ENCODE data around the gene NRAP.

The NRAP gene

DNA sequence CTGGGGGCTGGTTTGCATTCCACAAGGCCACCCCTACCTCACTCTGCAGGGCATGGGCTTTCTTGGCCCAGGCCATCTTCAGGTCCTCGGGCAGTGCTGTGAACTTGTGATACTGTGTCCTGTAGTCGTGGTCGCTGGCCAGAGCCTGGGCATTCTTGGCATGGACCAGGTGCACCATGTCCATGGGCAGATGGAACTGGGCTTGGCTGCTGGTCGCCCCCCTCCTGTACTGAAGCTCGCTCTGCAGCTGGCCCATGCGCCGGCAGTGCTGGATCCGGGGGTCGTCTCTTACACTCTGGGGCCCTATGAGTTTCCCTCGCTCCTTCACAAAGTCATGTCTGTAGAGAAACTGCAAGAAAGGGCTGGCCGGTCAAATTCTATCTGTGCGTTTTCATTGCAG is 59.3 kb downstream of the NRAP start:
- Histone ChIP-seq H3K9me2 (ENCODE audit: low read depth, low read length) (no peaks in the 10 kb centered on the region), H3F3A (ENCODE audit: insufficient read depth, low read length) (no peaks in the 10 kb centered on the region), H4K20me1 (ENCODE audit: insufficient read depth, low read length) (no peaks in the 10 kb centered on the region), H3K27me3 (ENCODE audit: insufficient read depth, low read length) (no peaks in the 10 kb centered on the region), H2AFZ (ENCODE audit: low read length) (no peak overlapping the region), H3K36me3 (ENCODE audit: insufficient read depth, low read length) (no peaks in the 10 kb centered on the region; the same call in 1 of the 2 replicates), H3K4me1 (ENCODE audit: insufficient read depth, low read length, severe bottlenecking) (no peaks in the 10 kb centered on the region), H3K9ac (ENCODE audit: low read length) (no peak overlapping the region), H3K4me2 (ENCODE audit: low read length) (no peak overlapping the region), H3K27ac (ENCODE audit: low read depth, low read length, poor library complexity, severe bottlenecking) (no peak overlapping the region), H3K9me3 (ENCODE audit: low read length) (no peaks in the 10 kb centered on the region), H3K79me2 (ENCODE audit: insufficient read depth, low read length) (no peaks in the 10 kb centered on the region), H3K4me3 (ENCODE audit: low read depth, low read length, poor library complexity, severe bottlenecking) (no peak overlapping the region)
- no peak for TF ChIP-seq EZH2 (IDR thresholded peaks at IDR 0.05; ENCODE audit: borderline replicate concordance, low read length)
- TF ChIP-seq, protein P1, sequence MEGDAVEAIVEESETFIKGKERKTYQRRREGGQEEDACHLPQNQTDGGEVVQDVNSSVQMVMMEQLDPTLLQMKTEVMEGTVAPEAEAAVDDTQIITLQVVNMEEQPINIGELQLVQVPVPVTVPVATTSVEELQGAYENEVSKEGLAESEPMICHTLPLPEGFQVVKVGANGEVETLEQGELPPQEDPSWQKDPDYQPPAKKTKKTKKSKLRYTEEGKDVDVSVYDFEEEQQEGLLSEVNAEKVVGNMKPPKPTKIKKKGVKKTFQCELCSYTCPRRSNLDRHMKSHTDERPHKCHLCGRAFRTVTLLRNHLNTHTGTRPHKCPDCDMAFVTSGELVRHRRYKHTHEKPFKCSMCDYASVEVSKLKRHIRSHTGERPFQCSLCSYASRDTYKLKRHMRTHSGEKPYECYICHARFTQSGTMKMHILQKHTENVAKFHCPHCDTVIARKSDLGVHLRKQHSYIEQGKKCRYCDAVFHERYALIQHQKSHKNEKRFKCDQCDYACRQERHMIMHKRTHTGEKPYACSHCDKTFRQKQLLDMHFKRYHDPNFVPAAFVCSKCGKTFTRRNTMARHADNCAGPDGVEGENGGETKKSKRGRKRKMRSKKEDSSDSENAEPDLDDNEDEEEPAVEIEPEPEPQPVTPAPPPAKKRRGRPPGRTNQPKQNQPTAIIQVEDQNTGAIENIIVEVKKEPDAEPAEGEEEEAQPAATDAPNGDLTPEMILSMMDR (IDR thresholded peaks at IDR 0.05; ENCODE audit: low read length): no peak

DNA sequence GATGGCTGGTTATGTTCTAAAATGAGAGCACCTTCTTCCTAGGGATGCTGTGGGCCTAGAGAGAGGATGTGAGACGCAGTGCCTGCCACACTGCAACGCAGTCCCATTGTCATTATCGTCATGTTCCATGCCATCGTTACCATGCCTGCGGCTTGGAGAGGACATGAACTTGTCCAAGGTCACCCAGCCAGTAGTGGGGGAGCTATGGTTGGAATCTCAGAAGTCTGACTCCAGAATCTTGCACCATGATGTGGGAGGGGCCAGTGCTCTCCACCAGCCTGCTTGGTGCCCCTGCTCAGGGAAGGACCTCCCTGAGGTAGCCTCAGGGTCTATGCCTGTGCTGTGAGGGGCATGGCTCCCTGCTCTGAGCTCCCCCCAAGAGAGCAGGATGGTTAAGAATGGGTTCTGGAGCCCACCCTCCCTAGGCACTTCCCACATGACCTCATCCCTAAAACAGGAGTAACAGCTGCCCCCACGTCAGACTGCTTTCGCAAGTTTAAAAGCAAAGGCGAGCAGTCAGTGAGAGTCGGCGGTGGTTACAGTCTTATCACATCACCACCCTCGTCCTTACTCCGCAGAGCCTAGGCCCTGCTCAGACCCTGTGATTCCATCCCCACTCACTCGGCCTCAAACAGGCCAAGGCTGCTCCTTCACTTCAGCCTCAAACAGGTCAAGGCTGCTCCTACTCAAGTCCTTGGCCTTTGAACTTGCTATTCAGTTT is 60.6 kb downstream of the NRAP start:
- Histone ChIP-seq H3K27ac (ENCODE audit: low read depth, low read length, poor library complexity, severe bottlenecking) (no peak overlapping the region), H3K4me3 (ENCODE audit: low read depth, low read length, poor library complexity, severe bottlenecking) (no peak overlapping the region), H3K9me2 (ENCODE audit: low read depth, low read length) (no peaks in the 10 kb centered on the region), H3K9ac (ENCODE audit: low read length) (no peak overlapping the region), H3K9me3 (ENCODE audit: low read length) (no peaks in the 10 kb centered on the region), H4K20me1 (ENCODE audit: insufficient read depth, low read length) (no peaks in the 10 kb centered on the region), H2AFZ (ENCODE audit: low read length) (no peak overlapping the region), H3K79me2 (ENCODE audit: insufficient read depth, low read length) (no peaks in the 10 kb centered on the region), H3K36me3 (ENCODE audit: insufficient read depth, low read length) (no peaks in the 10 kb centered on the region; the same call in 1 of the 2 replicates), H3K4me1 (ENCODE audit: insufficient read depth, low read length, severe bottlenecking) (no peaks in the 10 kb centered on the region), H3K4me2 (ENCODE audit: low read length) (no peak overlapping the region), H3K27me3 (ENCODE audit: insufficient read depth, low read length) (0 out of 2 replicates have a peak, but pooled peaks cover 3% of the 10 kb centered on the region), H3F3A (ENCODE audit: insufficient read depth, low read length) (no peaks in the 10 kb centered on the region)
- TF ChIP-seq EZH2 (IDR thresholded peaks at IDR 0.05; ENCODE audit: borderline replicate concordance, low read length): no peak
- TF ChIP-seq, protein P1 (IDR thresholded peaks at IDR 0.05; ENCODE audit: low read length): no peak

DNA sequence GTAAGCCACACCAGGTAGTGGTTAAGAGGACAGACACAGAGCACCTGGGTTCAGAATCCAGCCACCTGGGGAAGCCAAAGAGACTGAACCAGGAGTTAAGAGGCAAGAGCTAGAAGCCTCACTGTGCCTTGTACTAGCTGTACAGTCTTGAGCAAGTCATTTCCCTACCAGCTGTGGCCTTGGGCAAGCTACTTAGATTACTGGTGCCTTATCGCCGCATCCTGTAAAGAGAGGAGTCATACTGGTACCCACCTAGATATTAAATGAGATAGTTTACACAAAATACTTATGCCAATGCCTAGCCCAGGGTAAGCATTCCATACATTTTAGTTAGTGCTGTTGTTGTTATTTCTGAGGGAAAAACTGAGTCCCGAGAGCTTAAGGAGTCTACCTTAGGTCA is 63.3 kb downstream of the NRAP start:
- Histone ChIP-seq H3K79me2 (ENCODE audit: insufficient read depth, low read length) (no peaks in the 10 kb centered on the region), H3K9me3 (ENCODE audit: low read length) (no peaks in the 10 kb centered on the region), H3K9ac (ENCODE audit: low read length) (no peak overlapping the region), H3K36me3 (ENCODE audit: insufficient read depth, low read length) (no peaks in the 10 kb centered on the region; the same call in 1 of the 2 replicates), H3K27me3 (ENCODE audit: insufficient read depth, low read length) (peaks cover 3% of the 10 kb centered on the region; the same call in 1 of the 2 replicates), H3K4me3 (ENCODE audit: low read depth, low read length, poor library complexity, severe bottlenecking) (no peak overlapping the region), H3F3A (ENCODE audit: insufficient read depth, low read length) (no peaks in the 10 kb centered on the region), H3K4me2 (ENCODE audit: low read length) (no peak overlapping the region), H3K27ac (ENCODE audit: low read depth, low read length, poor library complexity, severe bottlenecking) (no peak overlapping the region), H2AFZ (ENCODE audit: low read length) (no peak overlapping the region), H3K9me2 (ENCODE audit: low read depth, low read length) (no peaks in the 10 kb centered on the region), H3K4me1 (ENCODE audit: insufficient read depth, low read length, severe bottlenecking) (no peaks in the 10 kb centered on the region), H4K20me1 (ENCODE audit: insufficient read depth, low read length) (no peaks in the 10 kb centered on the region)
- no peak for TF ChIP-seq EZH2 (IDR thresholded peaks at IDR 0.05; ENCODE audit: borderline replicate concordance, low read length)
- TF ChIP-seq, protein P1 (IDR thresholded peaks at IDR 0.05; ENCODE audit: low read length): no peak
